DOHH2 (cell line): Measurements from ENCODE around the gene IBA57.
A peak's percentile ranks its signal among the peaks of the same experiment; 100 is the strongest.
"Not testable (repeated sequence)": the region's sequence is repeated elsewhere in the genome, so short reads cannot be mapped to it uniquely, and the experiment has no call there.

Experiments used
- H3F3A ChIP-seq: fragments of 200-600 bp; sonication (generic), shearing (Covaris generic); 2 replicates; pipeline ENCODE4 v1.6.0; 2016; ENCODE audit warnings: antibody characterized with exemption, mild to moderate bottlenecking; ENCODE audit not compliant: control insufficient read depth, insufficient read depth
- H3K27ac ChIP-seq: fragments of 200-600 bp; sonication (generic); 2 replicates; pipeline ENCODE4 v1.5.1; 2014; ENCODE audit warnings: low read depth, mild to moderate bottlenecking, low read length, moderate library complexity
- H3K27me3 ChIP-seq: fragments of 200-600 bp; sonication (generic); 2 replicates; pipeline ENCODE4 v1.6.1; 2014; ENCODE audit warnings: mild to moderate bottlenecking, low read length, mixed read lengths; ENCODE audit not compliant: control insufficient read depth
- H3K36me3 ChIP-seq: fragments of 200-600 bp; sonication (generic); 2 replicates; pipeline ENCODE4 v1.6.1; 2014; ENCODE audit warnings: mild to moderate bottlenecking, low read length, moderate library complexity, mixed read lengths; ENCODE audit not compliant: control insufficient read depth
- H3K4me1 ChIP-seq: fragments of 200-600 bp; sonication (generic); 2 replicates; pipeline ENCODE4 v1.6.1; 2014; ENCODE audit warnings: mild to moderate bottlenecking, low read length, mixed read lengths; ENCODE audit not compliant: control insufficient read depth
- H3K4me2 ChIP-seq: fragments of 200-600 bp; sonication (generic); 2 replicates; pipeline ENCODE4 v1.6.0; 2014; ENCODE audit warnings: mild to moderate bottlenecking, low read length, moderate library complexity
- H3K4me3 ChIP-seq: fragments of 200-600 bp; sonication (generic); 2 replicates; pipeline ENCODE4 v1.5.1; 2014; ENCODE audit warnings: mild to moderate bottlenecking, low read length, mixed read lengths
- H3K79me2 ChIP-seq: fragments of 200-600 bp; sonication (generic); 2 replicates; pipeline ENCODE4 v1.6.1; 2014; ENCODE audit warnings: mild to moderate bottlenecking, low read length, mixed read lengths; ENCODE audit not compliant: control insufficient read depth
- H3K9me2 ChIP-seq: fragments of 200-600 bp; sonication (generic); replicated peaks from 2 replicates; pipeline ENCODE4 v1.6.1; 2014; ENCODE audit warnings: mild to moderate bottlenecking, low read length, mixed read lengths; ENCODE audit not compliant: control insufficient read depth
- H3K9me3 ChIP-seq: fragments of 200-600 bp; sonication (generic); 2 replicates; pipeline ENCODE4 v1.6.1; 2014; ENCODE audit warnings: antibody characterized with exemption, low read length, mixed read lengths; ENCODE audit not compliant: control insufficient read depth, insufficient read depth
- H4K20me1 ChIP-seq: fragments of 200-600 bp; sonication (generic); 2 replicates; pipeline ENCODE4 v1.6.0; 2014; ENCODE audit warnings: low read depth, mild to moderate bottlenecking, antibody characterized with exemption, low read length, moderate library complexity; ENCODE audit not compliant: control insufficient read depth, insufficient read depth
- EZH2phosphoT487 ChIP-seq: fragments of 200-600 bp; sonication (generic); IDR thresholded peaks from 2 replicates; pipeline ENCODE4 v1.6.1; 2017; ENCODE audit warnings: borderline replicate concordance, mild to moderate bottlenecking, antibody characterized with exemption, low read length, moderate library complexity, mixed read lengths
- TF ChIP-seq, protein P1 (sequence below): fragments of 200-600 bp; sonication (generic); IDR thresholded peaks from one replicate; pipeline ENCODE4 v1.5.1; 2014; ENCODE audit warnings: antibody characterized with exemption, mild to moderate bottlenecking, low read depth, low read length; ENCODE audit not compliant: poor library complexity, severe bottlenecking

IBA57 gene

DNA sequence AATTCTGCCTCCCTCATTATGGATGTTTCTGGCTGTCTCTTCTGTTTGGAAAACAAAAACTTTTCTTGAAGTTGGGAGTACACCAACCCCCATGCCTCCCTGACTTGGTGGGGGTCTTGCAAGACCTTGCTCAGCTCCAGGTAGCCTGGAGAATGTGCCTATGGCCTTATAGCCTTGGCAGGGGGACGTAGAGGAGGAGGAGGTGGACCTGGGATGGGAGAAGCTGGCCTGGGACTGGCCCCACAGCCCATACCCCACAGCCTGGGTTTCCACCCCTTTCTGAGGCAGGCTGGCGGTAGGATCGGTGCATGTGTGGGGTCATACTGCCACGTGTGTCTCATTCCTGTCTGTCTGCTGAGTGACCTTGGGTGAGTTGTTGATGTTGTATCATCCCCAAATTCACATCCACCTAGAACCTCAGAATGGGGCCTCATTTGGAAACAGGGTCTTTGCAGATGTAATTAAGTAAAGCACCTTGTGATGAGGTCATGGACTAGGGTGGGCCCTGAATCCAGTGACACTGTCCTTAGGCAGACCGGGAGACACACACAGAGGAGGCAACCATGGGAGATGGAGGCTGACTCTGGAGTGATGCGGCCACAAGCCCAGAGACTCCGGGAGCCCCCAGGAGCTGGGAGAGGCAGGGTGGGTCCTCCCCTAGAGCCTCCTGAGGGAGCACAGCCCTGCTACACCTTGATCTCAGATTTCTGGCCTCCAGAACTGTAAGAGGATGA is 60.7 kb downstream of the IBA57 start:
- H3K79me2 ChIP-seq = no peaks in the 10 kb centered on the region
- no peaks in the 10 kb centered on the region for H3F3A ChIP-seq
- no peaks in the 10 kb centered on the region for H3K9me2 ChIP-seq
- H3K27ac ChIP-seq = no peak overlapping the region
- no peaks in the 10 kb centered on the region for H3K4me1 ChIP-seq
- H3K27me3 ChIP-seq = no peaks in the 10 kb centered on the region
- H4K20me1 ChIP-seq = no peaks in the 10 kb centered on the region
- H3K4me3 ChIP-seq = no peak overlapping the region
- H3K4me2 ChIP-seq = no peak overlapping the region
- no peaks in the 10 kb centered on the region for H3K9me3 ChIP-seq
- H3K36me3 ChIP-seq = no peaks in the 10 kb centered on the region
- TF ChIP-seq, protein P1, sequence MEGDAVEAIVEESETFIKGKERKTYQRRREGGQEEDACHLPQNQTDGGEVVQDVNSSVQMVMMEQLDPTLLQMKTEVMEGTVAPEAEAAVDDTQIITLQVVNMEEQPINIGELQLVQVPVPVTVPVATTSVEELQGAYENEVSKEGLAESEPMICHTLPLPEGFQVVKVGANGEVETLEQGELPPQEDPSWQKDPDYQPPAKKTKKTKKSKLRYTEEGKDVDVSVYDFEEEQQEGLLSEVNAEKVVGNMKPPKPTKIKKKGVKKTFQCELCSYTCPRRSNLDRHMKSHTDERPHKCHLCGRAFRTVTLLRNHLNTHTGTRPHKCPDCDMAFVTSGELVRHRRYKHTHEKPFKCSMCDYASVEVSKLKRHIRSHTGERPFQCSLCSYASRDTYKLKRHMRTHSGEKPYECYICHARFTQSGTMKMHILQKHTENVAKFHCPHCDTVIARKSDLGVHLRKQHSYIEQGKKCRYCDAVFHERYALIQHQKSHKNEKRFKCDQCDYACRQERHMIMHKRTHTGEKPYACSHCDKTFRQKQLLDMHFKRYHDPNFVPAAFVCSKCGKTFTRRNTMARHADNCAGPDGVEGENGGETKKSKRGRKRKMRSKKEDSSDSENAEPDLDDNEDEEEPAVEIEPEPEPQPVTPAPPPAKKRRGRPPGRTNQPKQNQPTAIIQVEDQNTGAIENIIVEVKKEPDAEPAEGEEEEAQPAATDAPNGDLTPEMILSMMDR = no peak
- no peak for TF ChIP-seq EZH2phosphoT487

- Histone ChIP-seq H3K4me3 (no peak overlapping the region), H3K9me2 (no peaks in the 10 kb centered on the region), H3K4me2 (no peak overlapping the region), H3K79me2 (no peaks in the 10 kb centered on the region), H4K20me1 (no peaks in the 10 kb centered on the region), H3K36me3 (no peaks in the 10 kb centered on the region), H3F3A (no peaks in the 10 kb centered on the region), H3K9me3 (no peaks in the 10 kb centered on the region), H3K27ac (no peak overlapping the region), H3K27me3 (no peaks in the 10 kb centered on the region), H3K4me1 (no peaks in the 10 kb centered on the region)
- no peak for TF ChIP-seq EZH2phosphoT487
- TF ChIP-seq, protein P1 = peak; percentile 48
These were observed 61.6 kb downstream of the IBA57 start for GRCh38 chr1:228226956-228227791.

DNA sequence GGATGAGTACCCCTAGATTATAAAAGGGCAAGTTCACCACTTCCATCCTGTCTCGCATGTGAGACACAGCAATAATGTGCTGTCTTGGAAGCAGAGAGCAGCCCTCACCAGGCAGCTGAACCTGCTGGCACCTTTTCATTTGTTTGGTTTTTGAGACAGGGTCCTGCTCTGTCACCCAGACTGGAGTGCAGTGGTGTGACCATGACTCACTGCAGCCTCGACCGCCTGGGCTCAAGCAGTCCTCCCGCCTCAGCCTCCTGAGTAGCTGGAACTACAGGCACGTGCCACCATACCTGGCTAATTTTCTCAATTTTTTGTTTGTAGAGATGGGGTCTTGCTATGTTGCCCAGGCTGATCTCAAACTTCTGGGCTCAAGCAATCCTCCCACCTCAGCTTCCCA is 62.5 kb downstream of the IBA57 start:
- not testable (repeated sequence) for H3K4me3 ChIP-seq, H3K79me2 ChIP-seq, H3K36me3 ChIP-seq, H3K27ac ChIP-seq, H3K4me2 ChIP-seq, H3K9me2 ChIP-seq, H4K20me1 ChIP-seq, H3K9me3 ChIP-seq, H3K4me1 ChIP-seq, H3K27me3 ChIP-seq, H3F3A ChIP-seq

GRCh38 chr1:228228601-228229074 is 63.0 kb downstream of the IBA57 start:
- H3F3A ChIP-seq = no peaks in the 10 kb centered on the region

More at GRCh38 chr1:228228601-228229074, 63.0 kb downstream of the IBA57 start:
- TF ChIP-seq EZH2phosphoT487 = no peak
- TF ChIP-seq, protein P1 = no peak
- H3K27ac ChIP-seq = no peak overlapping the region
- no peaks in the 10 kb centered on the region for H3K27me3 ChIP-seq
- H3K4me1 ChIP-seq = no peaks in the 10 kb centered on the region
- H3K4me2 ChIP-seq = no peak overlapping the region
- H3K9me3 ChIP-seq = no peaks in the 10 kb centered on the region
- no peak overlapping the region for H3K4me3 ChIP-seq
- no peaks in the 10 kb centered on the region for H3K79me2 ChIP-seq
- H4K20me1 ChIP-seq = no peaks in the 10 kb centered on the region
- H3K9me2 ChIP-seq = no peaks in the 10 kb centered on the region
- no peaks in the 10 kb centered on the region for H3K36me3 ChIP-seq
